Right lobe of liver (tissue), 4 donors: ENCODE measurements around the gene DSC3.

Source experiments
- POLR2A ChIP-seq: fragments of 450-650 bp; IDR thresholded peaks from one replicate; pipeline ENCODE4 v1.6.1; 2017; ENCODE audit warnings: antibody characterized with exemption, mild to moderate bottlenecking
- TF ChIP-seq, protein P1 (sequence below), 4 donors: fragments of 200-600 bp in 3 of 4; fragments of 450-650 bp in 1 of 4; IDR thresholded peaks; one replicate each; pipeline versions ENCODE4 v1.5.1 to v1.8.0; 2016 to 2022; ENCODE audit warnings: antibody characterized with exemption in 4 of 4, mild to moderate bottlenecking in 2 of 4
- donor health status: DM: no; HTN: no; CAD: no.
- donor health status: DM: no; HTN: no; CAD: no.
- donor health status: DM: no; HTN: yes; CAD: no.

DNA sequence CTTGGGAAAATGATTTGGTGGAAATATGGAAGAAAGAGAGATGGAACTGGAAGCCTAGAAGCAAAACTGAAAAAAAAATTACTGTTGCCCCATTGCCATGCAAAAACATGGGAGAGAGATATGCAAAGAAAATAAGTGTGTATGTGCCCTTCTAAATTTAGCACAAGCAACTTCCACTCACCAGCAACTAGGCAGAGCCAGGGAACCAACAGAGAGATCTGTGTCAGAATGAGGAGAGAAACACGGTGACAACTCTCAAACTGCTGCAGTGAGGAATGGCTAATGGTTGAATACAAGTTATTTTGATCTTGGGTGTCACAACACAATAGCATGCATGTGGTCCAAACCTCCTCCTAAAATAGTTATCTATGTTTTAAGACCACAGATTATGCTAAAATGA is 48.8 kb upstream of the DSC3 start:
- TF ChIP-seq, protein P1, sequence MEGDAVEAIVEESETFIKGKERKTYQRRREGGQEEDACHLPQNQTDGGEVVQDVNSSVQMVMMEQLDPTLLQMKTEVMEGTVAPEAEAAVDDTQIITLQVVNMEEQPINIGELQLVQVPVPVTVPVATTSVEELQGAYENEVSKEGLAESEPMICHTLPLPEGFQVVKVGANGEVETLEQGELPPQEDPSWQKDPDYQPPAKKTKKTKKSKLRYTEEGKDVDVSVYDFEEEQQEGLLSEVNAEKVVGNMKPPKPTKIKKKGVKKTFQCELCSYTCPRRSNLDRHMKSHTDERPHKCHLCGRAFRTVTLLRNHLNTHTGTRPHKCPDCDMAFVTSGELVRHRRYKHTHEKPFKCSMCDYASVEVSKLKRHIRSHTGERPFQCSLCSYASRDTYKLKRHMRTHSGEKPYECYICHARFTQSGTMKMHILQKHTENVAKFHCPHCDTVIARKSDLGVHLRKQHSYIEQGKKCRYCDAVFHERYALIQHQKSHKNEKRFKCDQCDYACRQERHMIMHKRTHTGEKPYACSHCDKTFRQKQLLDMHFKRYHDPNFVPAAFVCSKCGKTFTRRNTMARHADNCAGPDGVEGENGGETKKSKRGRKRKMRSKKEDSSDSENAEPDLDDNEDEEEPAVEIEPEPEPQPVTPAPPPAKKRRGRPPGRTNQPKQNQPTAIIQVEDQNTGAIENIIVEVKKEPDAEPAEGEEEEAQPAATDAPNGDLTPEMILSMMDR (IDR thresholded peaks at IDR 0.05): no peak
- TF ChIP-seq POLR2A: no peak
